Ectodermal cell (in vitro differentiated cells): Measurements from ENCODE around the gene MRPL9. TPM values are rescaled to one million over a fixed set of nuclear protein-coding genes. Genes with fewer than 3 reads are reported as not detected.

ENCODE experiments used
- H3K27ac ChIP-seq: 2 replicates; pipeline ENCODE4 v1.7.0; 2013; ENCODE audit warnings: mild to moderate bottlenecking, low read depth, low read length; ENCODE audit not compliant: insufficient read depth, poor library complexity, severe bottlenecking
- H3K27me3 ChIP-seq: 2 replicates; pipeline ENCODE4 v1.7.0; 2013; ENCODE audit warnings: mild to moderate bottlenecking, low read length; ENCODE audit not compliant: insufficient read depth, control insufficient read depth, poor library complexity, severe bottlenecking
- H3K36me3 ChIP-seq: one replicate; pipeline ENCODE4 v1.7.0; 2013; ENCODE audit warnings: low read length; ENCODE audit not compliant: control insufficient read depth, insufficient read depth
- H3K4me1 ChIP-seq: one replicate; pipeline ENCODE4 v1.7.0; 2013; ENCODE audit warnings: low read length; ENCODE audit not compliant: control insufficient read depth, insufficient read depth
- H3K4me3 ChIP-seq: 2 replicates; pipeline ENCODE4 v1.7.0; 2013; ENCODE audit warnings: low read depth, low read length, control low read depth; ENCODE audit not compliant: insufficient read depth
- H3K9me3 ChIP-seq: 2 replicates; pipeline ENCODE4 v1.7.0; 2013; ENCODE audit warnings: mild to moderate bottlenecking, low read length, moderate library complexity; ENCODE audit not compliant: control insufficient read depth
- WGBS, 2 experiments: methylation state at CpG; one replicate each; pipeline ENCODE4 v1.1.7; 2013; ENCODE audit warnings: missing lambda C conversion rate in 2 of 2; 5-methylcytosine and 5-hydroxymethylcytosine counted together
- polyA plus RNA-seq, 4 experiments: library from polyadenylated mRNA; stranded (reverse); fragments of 50-300 nt; gene quantifications; one replicate each; pipeline ENCODE4 v1.2.3, GENCODE V29; 2013

MRPL9 gene
- 99.9 TPM for polyA plus RNA-seq (2013, experiment 1 of 4)
- 92.9 TPM for polyA plus RNA-seq (2013, experiment 2 of 4)
- 88.9 TPM for polyA plus RNA-seq (2013, experiment 3 of 4)
- 101 TPM for polyA plus RNA-seq (2013, experiment 4 of 4)

DNA sequence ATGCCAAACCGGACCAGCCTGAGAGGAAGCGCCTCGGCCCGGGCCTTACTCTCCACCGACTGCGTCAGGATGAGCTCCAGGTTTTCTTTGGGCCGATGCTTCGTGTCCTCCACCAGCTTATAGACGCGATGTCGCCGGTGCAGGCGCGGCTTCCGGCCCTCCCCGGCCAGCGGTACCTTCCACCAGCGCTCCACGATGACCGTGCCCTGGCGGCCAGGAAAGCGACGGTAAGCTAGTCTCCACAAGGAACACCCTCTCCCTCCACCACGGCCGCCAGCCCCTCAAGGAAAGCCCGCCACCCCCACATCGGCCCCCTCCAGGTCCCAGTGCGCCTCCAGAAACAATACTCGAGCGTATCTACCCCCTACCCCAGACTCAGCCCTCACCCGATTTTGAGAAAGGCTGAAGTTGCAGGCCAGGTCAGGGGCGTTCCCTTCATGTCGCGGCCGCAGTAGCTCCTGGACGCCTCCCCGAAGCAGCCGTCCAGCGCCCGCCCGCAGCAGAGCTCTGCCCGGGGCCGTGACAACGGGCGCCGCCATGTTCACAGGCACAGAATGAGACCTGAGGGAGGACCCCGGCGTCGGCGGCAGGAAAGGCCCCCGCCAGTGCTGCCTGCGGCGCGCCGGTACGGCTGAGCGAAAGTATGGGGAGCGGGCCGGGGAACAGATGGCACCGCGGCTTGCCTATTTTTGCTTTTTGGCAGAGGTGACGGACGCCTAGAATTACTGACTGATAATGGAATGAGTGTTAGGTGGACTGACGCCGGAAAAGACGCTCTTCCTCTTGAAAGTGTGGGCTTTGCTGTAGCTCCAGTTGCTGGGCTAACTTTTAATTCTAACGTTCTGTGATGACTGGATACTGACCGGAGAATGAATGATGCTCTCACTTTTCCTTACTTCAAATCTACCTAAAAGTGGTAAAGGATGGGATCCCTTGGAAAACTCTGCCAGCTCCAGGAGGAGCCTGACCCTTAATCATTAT, at the start of gene MRPL9:
TSS of gene MRPL9 (minus strand) at position 556 of the 981 bp plus-strand sequence. CDS start at position 539, 17 bp downstream.
- peaks cover 3% of the 10 kb centered on the region for H3K4me1 ChIP-seq
- no peaks in the 10 kb centered on the region for H3K27me3 ChIP-seq
- peaks cover 6% of the 10 kb centered on the region for H3K36me3 ChIP-seq
- peak within 1 kb of the TSS; percentile 31 for H3K27ac ChIP-seq
- H3K9me3 ChIP-seq: no peaks in the 10 kb centered on the region
- peak within 1 kb of the TSS; percentile 68 for H3K4me3 ChIP-seq
- WGBS, 2 experiments: 1% methylated on average over 66 to 68 of the region's 68 CpGs

DNA sequence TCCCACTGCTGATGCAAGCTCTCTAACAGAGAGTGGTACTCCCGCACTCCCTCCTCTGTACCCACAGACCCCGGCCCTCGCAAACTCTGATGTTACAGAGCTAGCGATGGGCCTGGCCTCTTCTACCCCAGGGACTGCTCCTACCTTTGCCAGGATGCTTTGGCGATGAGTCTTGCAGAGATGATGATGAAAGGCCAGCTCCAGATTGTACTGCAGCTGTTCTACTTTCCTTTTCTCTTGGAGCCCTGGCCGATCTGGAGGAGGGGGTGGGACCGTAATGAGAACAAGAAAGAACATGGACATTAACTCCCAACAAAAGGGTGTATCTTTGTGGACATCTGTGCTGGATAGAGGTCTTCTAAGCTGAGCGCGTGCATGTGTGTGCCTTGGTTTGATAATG, 47.9 kb upstream of the MRPL9 start:
- no peaks in the 10 kb centered on the region for H3K4me1 ChIP-seq
- H3K27ac ChIP-seq: no peak overlapping the region
- no peak overlapping the region for H3K4me3 ChIP-seq
- no peaks in the 10 kb centered on the region for H3K9me3 ChIP-seq
- 88 to 91% methylated on average over 9 of the region's 9 CpGs for WGBS, 2 experiments
- H3K36me3 ChIP-seq: no peaks in the 10 kb centered on the region
- no peaks in the 10 kb centered on the region for H3K27me3 ChIP-seq

DNA sequence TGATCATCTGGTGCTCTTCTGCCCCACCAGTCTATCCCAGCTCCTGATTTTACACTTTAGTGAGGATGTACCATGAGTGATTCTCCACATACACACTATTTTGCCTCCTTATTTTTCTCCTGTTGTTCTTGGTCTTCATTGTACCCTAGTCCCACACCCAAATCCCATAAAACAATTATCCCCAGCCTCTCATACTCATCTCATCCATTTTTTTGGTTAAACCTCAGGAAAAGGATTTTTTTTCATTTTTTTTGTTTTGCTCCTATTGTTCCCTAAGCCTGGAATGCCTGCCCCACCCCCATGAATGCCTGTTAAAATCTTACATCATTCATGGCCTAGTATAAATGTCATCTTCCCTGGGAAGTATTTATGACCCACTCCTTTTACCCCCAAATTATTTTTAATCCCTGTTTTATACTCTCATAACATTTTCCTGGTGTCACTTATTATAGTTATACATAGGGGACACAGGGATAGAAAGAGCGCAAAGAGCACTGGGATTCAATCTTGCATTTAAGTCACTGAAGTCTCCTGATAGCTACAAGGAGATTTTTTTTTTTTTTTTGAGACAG, 46.8 kb upstream of the MRPL9 start:
- 97 to 100% methylated on average over 1 of the region's 1 CpG for WGBS, 2 experiments
- Histone ChIP-seq H3K27me3 (no peaks in the 10 kb centered on the region), H3K27ac (no peak overlapping the region), H3K36me3 (no peaks in the 10 kb centered on the region), H3K4me3 (no peak overlapping the region), H3K9me3 (no peaks in the 10 kb centered on the region), H3K4me1 (no peaks in the 10 kb centered on the region)

DNA sequence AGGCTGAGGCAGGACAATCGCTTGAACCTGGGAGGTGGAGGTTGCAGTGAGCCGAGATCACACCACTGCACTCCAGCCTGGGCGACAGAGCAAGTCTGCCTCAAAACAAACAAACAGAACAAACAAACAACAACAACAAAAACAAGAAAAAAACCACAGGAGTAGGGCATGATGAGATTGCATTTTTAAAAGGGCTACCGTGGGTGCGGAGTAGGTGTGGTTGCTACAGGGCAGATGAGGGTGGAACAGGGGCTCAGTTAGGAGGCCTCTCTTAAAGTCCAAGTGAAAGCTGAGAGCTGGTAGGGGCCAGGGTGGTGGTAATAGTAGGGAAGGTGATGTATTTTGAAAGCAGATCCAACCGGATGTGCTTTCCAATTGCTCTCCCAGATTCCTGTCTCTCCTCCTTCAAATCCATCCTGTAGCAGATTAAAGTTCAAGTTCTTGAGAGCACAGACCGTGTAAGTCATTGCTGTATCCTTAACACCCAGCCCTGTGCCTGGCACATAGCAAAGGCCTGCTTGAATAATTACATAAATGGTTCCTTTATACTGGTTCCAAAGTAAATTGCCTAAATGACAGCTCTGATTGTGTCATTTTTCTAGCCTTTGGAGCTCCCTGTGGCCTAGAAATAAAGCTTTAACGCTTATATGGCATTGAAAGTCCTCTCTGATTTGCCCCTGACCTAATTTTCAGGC, 46.1 kb upstream of the MRPL9 start:
- H3K9me3 ChIP-seq: no peaks in the 10 kb centered on the region
- no peaks in the 10 kb centered on the region for H3K36me3 ChIP-seq
- no peaks in the 10 kb centered on the region for H3K4me1 ChIP-seq
- WGBS, 2 experiments: 84 to 86% methylated on average over 7 to 8 of the region's 8 CpGs
- H3K27me3 ChIP-seq: no peaks in the 10 kb centered on the region
- no peak overlapping the region for H3K4me3 ChIP-seq
- H3K27ac ChIP-seq: no peak overlapping the region

DNA sequence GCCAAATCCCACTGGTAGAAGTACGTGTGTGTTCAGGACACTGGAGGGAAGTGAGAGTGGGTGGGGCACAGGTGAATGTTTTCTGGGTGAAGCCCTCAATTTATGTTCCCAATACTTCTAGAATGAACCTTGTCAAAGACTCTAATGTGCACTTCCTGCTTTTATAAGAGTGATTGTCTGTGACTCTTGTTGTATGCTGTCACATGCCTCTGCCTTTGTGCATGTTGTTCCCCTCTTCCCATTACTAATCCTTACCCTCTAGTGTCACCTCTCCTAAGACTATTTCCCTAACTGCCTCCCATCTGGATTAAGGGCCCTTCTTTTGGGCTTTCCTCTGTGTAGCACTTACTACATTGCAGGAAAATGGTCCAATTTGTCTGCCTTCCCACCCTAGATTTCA, 44.5 kb upstream of the MRPL9 start:
- Histone ChIP-seq H3K9me3 (no peaks in the 10 kb centered on the region), H3K4me3 (no peak overlapping the region), H3K4me1 (no peaks in the 10 kb centered on the region), H3K27me3 (no peaks in the 10 kb centered on the region), H3K36me3 (no peaks in the 10 kb centered on the region), H3K27ac (no peak overlapping the region)
- WGBS, 2 experiments: 82 to 90% methylated on average over 1 of the region's 1 CpG

DNA sequence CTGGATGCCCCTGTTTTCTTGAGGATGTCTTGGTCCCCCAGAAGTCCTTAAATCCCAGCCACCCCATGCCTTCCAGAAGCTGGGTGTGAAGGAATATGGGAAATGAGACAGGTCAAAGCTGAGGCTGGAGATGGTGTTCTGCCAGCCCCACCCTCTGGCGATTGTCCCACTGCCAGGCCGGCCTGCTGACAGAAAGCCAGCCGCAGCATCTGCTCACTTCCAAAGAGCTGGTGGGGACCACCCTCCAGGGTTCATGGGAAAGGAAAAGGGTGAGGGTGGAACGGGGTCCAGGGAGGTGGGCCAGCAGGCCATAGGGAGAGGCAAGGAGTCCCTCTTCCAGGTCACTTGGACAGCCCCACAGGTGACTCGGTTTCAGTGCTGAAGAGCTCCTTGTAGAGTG, 43.8 kb upstream of the MRPL9 start:
- H3K27me3 ChIP-seq: no peaks in the 10 kb centered on the region
- H3K36me3 ChIP-seq: no peaks in the 10 kb centered on the region
- 92% methylated on average over 5 of the region's 5 CpGs for WGBS, 2 experiments

DNA sequence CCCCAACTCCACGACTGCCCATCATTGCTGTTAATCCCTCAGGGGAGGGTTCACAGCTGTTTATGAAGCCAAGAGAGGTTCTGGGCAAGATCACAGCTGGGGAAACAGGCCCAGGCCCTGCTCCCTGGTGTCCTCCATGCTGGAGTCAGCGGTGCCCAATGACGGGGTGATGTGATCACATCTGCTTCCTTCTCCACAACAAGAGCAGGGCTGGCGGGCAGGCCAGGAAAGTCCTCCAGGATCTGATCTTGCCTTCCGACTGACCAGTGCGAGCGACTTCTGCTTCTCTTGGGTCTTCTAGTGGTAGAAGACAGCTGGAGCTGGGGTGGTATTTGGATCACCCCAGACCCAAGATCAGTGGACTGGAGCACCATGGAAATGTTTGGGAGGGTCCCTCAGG, 42.9 kb upstream of the MRPL9 start:
- H3K4me3 ChIP-seq: no peak overlapping the region
- H3K4me1 ChIP-seq: no peaks in the 10 kb centered on the region
- no peaks in the 10 kb centered on the region for H3K36me3 ChIP-seq
- no peaks in the 10 kb centered on the region for H3K27me3 ChIP-seq
- H3K27ac ChIP-seq: no peak overlapping the region
- WGBS, 2 experiments: 90 to 92% methylated on average over 7 of the region's 7 CpGs
- no peaks in the 10 kb centered on the region for H3K9me3 ChIP-seq

More for the DNA sequence above, 43.8 kb upstream of the MRPL9 start:
- Histone ChIP-seq H3K27ac (no peak overlapping the region), H3K4me3 (no peak overlapping the region), H3K9me3 (no peaks in the 10 kb centered on the region), H3K4me1 (no peaks in the 10 kb centered on the region)

DNA sequence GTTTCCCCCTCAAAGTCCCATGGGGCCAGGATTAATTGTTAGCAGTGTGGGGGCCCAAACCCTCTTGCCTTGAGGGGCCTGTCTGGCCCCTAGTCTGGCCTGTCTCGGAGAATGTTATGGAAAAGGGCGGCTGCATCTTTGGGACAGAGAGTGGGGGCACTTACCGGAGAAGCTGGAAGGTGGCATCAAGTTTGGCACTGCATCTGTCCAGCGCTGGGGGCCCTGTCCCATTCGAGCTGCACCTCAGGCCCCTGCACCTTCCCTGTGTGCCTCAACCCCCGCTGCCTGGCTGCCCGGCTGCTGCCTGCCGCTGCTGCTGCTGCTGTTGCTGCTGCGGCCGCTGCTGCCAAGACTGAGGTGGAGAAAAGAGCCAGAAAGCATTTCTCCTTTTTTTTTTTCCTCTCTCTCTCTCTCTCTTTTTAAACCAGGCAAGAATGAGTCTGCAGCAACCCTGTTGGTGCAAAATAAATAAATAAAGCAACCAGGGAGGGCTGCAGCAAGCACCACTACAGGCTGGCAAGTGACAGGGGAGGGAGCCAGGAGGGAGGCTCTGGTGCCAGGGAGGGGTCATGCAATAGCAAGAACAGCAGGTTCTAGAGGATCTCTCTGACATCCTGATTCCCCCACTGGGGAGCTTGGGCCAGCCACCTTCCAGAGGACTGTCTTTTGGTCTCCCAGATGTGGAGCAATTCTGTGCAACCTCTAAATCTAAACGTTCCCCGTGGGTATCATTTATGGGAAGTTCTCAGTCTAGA, 41.9 kb upstream of the MRPL9 start, which contains the start of gene LINGO4:
TSS of gene LINGO4 (minus strand) at position 354 of the 755 bp plus-strand sequence. CDS start 2,715 bp downstream, outside the sequence.
- Histone ChIP-seq H3K4me3 (no peak within 1 kb of the TSS), H3K9me3 (no peaks in the 10 kb centered on the region), H3K27me3 (no peaks in the 10 kb centered on the region), H3K27ac (no peak within 1 kb of the TSS), H3K4me1 (no peaks in the 10 kb centered on the region), H3K36me3 (no peaks in the 10 kb centered on the region)
- 84 to 87% methylated on average over 12 of the region's 12 CpGs for WGBS, 2 experiments

DNA sequence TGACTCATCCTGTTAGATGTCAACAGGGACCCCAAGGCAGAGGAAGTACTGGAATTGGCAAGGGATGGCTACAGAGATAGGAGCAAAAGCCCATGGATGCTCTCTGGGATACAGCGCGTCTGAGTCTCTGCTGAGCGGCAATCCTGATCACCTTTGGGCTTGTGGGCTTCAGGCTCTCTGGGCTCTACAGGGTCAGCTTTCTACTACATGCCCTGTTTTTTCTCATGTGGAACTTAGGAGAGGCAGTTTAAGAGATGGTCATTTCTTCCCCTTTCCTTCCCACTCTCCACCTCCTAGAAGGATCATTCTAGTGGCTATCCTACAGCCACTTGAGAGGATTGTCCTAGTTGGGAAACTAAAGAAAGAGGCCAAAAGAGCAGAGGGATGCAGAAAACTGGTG, 40.6 kb upstream of the MRPL9 start:
- H3K4me1 ChIP-seq: no peaks in the 10 kb centered on the region
- H3K4me3 ChIP-seq: no peak overlapping the region
- H3K36me3 ChIP-seq: no peaks in the 10 kb centered on the region
- no peaks in the 10 kb centered on the region for H3K27me3 ChIP-seq
- H3K9me3 ChIP-seq: no peaks in the 10 kb centered on the region
- WGBS, 2 experiments: 94 to 96% methylated on average over 3 of the region's 3 CpGs
- H3K27ac ChIP-seq: no peak overlapping the region
